SJSA1 (cell line): ENCODE data around the gene DAAM1. TPM values are rescaled to one million over a fixed set of nuclear protein-coding genes. Genes with fewer than 3 reads are reported as not detected.

Source experiments
- DNase-seq, 2 experiments: peaks; one replicate each; pipeline ENCODE4 v3.0.0-alpha.2; 2015 to 2020; ENCODE audit warnings: low spot score in 2 of 2, low read depth in 1 of 2
- H3K27ac ChIP-seq: fragments of 250-450 bp; sonication (Bioruptor Pico); 2 replicates; pipeline ENCODE4 v1.5.1; 2020; ENCODE audit warnings: mild to moderate bottlenecking, moderate library complexity
- H3K27me3 ChIP-seq: fragments of 250-450 bp; sonication (Bioruptor Pico); replicated peaks from 2 replicates; pipeline ENCODE4 v1.5.1; 2020; ENCODE audit warnings: mild to moderate bottlenecking, moderate library complexity
- H3K36me3 ChIP-seq: fragments of 250-450 bp; sonication (Bioruptor Pico); 2 replicates; pipeline ENCODE4 v1.5.1; 2020; ENCODE audit warnings: mild to moderate bottlenecking
- H3K4me1 ChIP-seq: fragments of 250-450 bp; sonication (Bioruptor Pico); replicated peaks from 2 replicates; pipeline ENCODE4 v1.6.1; 2021; ENCODE audit warnings: mild to moderate bottlenecking
- H3K4me3 ChIP-seq: fragments of 250-450 bp; sonication (Bioruptor Pico); 2 replicates; pipeline ENCODE4 v1.5.1; 2020; ENCODE audit warnings: mild to moderate bottlenecking
- H3K9me3 ChIP-seq: fragments of 250-450 bp; sonication (Bioruptor Pico); replicated peaks from 2 replicates; pipeline ENCODE4 v1.5.1; 2020; ENCODE audit warnings: mild to moderate bottlenecking
- total RNA-seq: library from RNA; depleted of rRNA; stranded (reverse); fragments of >200 nt; shearing (Covaris generic); gene quantifications from 2 replicates; pipeline ENCODE4 v1.2.3, GENCODE V29; 2014

The DAAM1 gene
- total RNA-seq, 1 experiment from 2014 or later, result 13.7 TPM

DNA sequence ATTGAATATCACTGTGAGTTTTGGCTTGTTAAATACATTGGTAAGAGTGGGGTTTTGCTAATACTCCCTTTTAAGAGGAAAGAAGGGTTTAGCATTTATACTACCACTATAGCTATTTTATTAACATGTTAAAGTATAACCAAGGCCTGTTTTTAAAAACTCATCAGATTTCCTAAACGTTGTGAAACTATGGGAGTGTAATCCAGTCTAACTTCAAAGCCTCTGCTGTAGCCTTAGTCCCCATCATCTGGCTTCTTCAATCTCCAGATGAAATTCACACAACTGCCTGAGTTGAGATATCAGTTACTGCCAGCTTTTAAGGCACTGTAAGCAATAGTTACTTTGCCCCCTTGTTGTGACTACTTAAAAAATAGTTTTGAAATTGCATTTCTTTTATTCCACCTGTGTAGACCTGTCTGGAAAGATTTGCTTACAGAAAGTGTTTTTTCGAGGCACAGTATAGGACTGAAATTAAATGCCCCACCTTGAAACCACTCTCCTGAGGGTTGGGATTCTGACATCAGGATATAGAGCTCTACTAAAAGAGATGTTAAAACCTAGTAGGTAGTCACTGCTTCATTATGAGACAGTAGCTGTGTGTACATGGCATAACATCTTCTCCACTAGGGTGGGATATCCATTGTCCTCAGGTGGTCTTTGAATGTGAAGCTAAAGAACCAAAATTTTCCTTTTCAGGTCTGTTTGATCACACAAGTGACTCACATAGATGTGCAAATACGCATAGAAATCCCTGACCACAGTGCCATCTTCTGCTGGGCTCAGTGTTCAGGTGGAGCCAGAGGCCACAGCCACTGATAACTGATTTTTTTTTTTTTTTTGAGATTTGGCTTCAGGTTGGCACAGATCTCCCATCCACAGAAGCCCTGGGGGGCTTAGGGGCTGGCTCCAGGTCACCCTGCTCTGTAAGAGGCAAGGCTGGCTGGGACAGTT is 125.5 kb downstream of the DAAM1 start:
- Histone ChIP-seq H3K4me3 (no peak overlapping the region), H3K27me3 (no peaks in the 10 kb centered on the region), H3K9me3 (no peaks in the 10 kb centered on the region), H3K27ac (no peak overlapping the region), H3K36me3 (no peaks in the 10 kb centered on the region), H3K4me1 (peaks cover 23% of the 10 kb centered on the region)
- DNase-seq, result no peak

DNA sequence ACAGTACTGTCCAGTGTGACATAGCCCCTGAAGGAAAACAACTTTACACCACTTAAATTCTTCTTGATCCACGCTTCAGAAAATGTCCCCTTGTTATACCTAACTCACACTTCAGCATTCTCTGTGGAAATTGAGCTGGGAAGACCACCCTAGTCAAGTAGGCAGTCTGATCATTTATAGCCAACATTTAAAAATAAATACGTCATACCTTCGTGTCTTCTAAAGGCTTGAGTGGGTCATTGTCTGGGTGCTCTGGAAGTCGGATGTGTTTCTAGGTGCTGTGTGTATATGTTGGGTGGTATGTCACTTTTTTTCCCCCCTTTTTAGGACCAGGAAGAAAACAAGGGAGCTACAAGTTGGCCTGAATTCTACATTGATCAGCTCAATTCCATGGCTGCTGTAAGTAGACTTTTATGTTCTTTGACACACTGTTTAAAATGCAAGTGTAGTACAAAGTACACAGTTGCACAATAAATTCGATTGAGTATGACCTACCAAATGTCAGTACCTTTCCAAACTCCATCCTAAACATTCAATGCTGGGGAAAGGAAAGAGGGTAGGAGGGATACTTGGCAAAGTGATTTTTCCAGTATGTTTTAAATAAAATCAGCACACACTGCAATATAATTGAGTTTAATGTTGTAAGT is 126.6 kb downstream of the DAAM1 start:
- H3K4me3 ChIP-seq, result no peak overlapping the region
- no peak overlapping the region for H3K27ac ChIP-seq
- H3K9me3 ChIP-seq, result no peaks in the 10 kb centered on the region
- no peaks in the 10 kb centered on the region for H3K27me3 ChIP-seq
- no peak for DNase-seq
- H3K36me3 ChIP-seq, result no peaks in the 10 kb centered on the region
- peaks cover 14% of the 10 kb centered on the region for H3K4me1 ChIP-seq

DNA sequence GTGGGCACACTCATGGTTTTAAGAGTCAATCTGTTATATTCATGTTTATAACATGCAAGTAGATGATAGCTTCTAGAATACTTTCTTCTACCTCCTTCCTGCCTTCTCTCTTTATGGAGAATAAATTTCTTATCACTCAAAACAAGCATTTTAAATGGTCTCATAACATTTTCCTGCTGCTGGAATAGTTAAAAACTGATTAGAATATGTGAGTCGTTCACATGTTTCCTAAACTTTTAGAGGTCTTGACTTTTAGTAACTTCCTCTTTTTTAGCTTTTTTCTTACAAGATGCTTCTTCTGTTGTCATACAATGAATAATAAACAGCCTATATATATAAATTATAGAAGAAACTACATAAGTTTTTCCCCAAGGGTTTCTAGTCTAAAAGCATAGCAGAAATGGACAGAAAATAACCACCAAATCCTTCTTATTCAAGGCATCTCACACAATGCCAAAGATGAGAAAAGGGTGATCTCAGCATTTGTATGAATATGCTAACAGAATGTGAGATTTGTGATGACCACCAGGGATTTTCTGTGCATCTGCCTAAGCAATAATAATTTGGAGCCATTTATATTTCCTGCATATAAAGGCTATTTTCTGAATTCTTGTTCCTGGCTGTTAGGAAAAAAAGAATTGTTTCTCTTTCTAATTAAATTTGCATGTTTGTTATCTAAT is 127.8 kb downstream of the DAAM1 start:
- Histone ChIP-seq H3K4me1 (peaks cover 11% of the 10 kb centered on the region), H3K4me3 (no peak overlapping the region), H3K36me3 (no peaks in the 10 kb centered on the region), H3K9me3 (no peaks in the 10 kb centered on the region), H3K27ac (no peak overlapping the region), H3K27me3 (no peaks in the 10 kb centered on the region)
- no peak for DNase-seq

DNA sequence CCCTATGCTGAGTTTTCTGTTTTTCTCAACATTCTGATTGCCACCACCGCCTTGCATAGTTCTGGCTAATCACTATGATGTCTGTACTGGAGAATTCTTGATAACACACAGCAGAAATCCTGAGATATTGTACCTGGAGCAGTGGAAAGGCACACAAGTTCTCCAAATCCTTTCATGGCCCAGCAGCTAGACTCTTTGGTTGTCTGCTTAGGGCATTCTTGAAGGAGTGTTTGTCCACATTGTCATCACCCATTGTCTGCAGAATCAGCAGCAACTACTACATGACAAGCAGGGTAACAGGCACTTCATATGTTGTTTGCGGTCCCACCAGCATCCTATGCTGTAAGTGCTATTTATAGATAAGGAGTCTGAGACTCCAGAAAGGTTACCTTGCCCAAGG is 128.9 kb downstream of the DAAM1 start:
- H3K27me3 ChIP-seq, result no peaks in the 10 kb centered on the region
- H3K9me3 ChIP-seq, result no peaks in the 10 kb centered on the region
- peaks cover 17% of the 10 kb centered on the region for H3K4me1 ChIP-seq
- no peak overlapping the region for H3K27ac ChIP-seq
- no peak for DNase-seq
- no peaks in the 10 kb centered on the region for H3K36me3 ChIP-seq
- H3K4me3 ChIP-seq, result no peak overlapping the region

DNA sequence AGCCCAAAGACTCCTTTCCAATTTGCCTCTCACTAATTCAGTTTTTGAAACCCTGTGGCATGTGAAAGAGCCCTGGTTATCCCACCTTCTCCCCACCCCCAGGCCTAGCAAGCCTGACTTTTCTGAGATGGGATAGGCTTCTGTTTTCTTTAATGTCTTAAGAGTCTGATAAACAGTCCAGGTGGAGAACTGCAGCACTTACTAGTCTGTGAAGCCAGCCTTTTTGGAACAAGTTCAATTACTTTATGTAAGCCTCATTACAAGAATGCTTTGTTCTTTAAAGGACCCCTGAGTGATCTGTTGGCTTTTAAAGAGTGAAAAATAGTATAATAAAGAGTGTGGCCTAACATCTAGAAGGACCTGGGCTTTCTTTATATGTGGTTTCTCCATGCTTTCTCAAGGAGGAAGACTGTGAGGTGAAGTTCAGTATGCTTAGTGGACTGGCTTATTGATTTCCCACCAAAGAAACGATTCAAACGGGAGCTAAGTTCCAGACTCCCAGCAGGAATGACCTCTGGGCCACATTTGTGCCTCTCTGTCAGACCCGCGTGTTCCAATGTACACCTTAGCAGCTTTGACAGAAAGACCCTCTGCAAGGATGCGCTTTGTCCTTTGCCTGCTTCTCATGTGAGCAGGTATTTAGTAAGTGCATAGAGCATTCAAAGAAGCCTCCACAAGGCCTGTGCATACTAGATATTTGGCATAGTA is 129.5 kb downstream of the DAAM1 start:
- DNase-seq, result no peak
- H3K27ac ChIP-seq, result no peak overlapping the region
- H3K27me3 ChIP-seq, result no peaks in the 10 kb centered on the region
- no peaks in the 10 kb centered on the region for H3K36me3 ChIP-seq
- peaks cover 17% of the 10 kb centered on the region for H3K4me1 ChIP-seq
- H3K9me3 ChIP-seq, result no peaks in the 10 kb centered on the region
- no peak overlapping the region for H3K4me3 ChIP-seq

DNA sequence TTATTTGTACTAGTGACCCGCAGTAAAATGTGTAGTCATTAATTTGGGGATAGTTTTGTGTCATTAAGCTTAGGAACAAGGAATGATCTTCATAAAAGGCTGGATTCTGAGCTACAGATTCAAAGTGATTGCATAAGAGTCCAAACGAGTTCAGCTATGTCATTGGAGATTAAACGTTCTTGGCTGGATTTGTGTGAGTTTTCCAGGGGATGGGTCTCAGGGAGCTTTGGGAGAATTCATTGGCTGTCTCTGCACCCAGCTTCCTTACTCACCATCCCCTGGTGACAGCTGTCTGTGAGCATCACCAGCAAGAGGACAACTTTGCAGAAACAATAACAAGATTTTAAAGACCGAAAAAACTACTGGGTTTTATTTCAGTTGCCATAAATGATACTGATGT is 130.4 kb downstream of the DAAM1 start:
- no peaks in the 10 kb centered on the region for H3K36me3 ChIP-seq
- no peaks in the 10 kb centered on the region for H3K27me3 ChIP-seq
- peaks cover 17% of the 10 kb centered on the region for H3K4me1 ChIP-seq
- no peak for DNase-seq
- no peak overlapping the region for H3K27ac ChIP-seq
- H3K4me3 ChIP-seq, result no peak overlapping the region
- H3K9me3 ChIP-seq, result no peaks in the 10 kb centered on the region

DNA sequence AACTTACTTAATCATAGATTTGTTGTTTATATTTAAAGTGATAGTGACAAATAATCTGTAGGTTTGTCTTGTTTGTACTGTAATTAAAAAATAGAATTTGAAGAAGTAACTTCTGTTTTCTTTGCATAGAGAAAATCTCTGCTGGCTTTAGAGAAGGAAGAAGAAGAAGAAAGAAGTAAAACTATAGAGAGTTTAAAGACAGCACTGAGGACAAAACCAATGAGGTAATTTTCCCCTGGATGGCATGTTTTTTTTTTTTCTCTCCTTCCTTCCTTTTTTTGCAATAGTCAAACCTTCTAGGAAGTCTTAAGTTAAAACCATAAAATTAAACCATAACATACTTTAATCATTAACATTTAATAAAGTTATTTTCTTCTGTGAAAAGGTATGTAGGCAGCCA is 131.9 kb downstream of the DAAM1 start:
- Histone ChIP-seq H3K9me3 (no peaks in the 10 kb centered on the region), H3K36me3 (no peaks in the 10 kb centered on the region), H3K4me3 (no peak overlapping the region), H3K27ac (peak overlapping the region; percentile 66), H3K4me1 (peaks cover 17% of the 10 kb centered on the region), H3K27me3 (no peaks in the 10 kb centered on the region)
- no peak for DNase-seq

DNA sequence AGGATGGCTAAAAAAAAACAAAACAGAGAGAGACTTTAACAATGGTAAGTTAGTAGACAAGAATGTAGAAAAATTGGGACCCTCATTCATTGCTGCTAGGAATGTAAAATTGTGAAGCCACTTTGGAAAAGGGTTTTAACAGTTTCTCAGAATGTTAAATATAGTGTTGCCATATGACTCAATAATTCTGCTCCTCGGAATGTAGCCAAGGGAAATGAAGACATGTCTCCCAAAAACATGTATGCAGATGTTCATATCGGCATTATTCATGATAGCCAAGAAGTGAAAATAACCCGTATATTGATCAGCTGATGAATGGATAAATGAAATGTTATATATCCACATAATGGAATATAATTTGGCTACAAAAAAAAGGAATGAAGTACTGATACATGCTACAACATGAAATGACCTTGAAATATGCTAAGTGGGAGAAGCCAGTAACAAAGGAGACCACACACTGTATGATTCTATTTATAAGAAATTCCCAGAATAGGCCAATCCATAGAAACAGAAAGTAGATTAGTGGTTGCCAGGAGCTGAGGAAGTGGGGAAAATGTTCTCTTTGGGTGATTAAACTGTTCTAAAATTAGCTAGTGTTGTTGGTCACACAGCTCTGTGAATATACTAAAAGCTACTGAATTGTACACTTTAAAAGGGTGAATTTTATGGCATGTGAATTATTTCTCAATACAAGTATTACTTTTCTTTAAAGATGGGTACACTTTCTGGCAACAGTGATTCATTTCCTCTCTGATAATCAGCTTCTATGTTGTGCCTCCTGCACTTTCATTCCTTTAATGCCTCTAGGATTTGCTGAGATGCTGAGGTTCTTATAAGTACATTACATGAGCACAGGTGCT is 132.5 kb downstream of the DAAM1 start:
- H3K27ac ChIP-seq, result peak overlapping the region; percentile 66
- H3K36me3 ChIP-seq, result peaks cover 5% of the 10 kb centered on the region; the same call in 1 of the 2 replicates
- H3K27me3 ChIP-seq, result no peaks in the 10 kb centered on the region
- no peaks in the 10 kb centered on the region for H3K9me3 ChIP-seq
- peak in 1 of 2 experiments; percentile 74 for DNase-seq
- H3K4me3 ChIP-seq, result no peak overlapping the region
- H3K4me1 ChIP-seq, result peaks cover 17% of the 10 kb centered on the region

DNA sequence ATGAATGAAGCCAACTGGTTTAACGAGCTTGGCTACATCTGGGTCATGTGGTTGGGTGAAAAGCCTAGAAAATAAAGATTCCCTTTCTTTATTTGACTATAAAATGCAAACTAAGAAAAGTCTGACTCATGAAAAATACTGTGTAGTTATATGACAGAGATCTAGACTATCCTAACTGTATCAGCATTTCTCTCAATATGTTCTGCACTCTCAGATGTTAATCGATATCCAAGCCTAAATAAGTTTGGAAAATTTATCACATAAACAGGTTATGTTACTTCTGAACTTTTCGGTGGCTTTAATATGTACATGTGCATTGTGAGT is 133.1 kb downstream of the DAAM1 start:
- H3K4me3 ChIP-seq, result no peak overlapping the region
- no peaks in the 10 kb centered on the region for H3K27me3 ChIP-seq
- H3K27ac ChIP-seq, result peak overlapping the region; percentile 66
- H3K4me1 ChIP-seq, result peaks cover 17% of the 10 kb centered on the region
- no peaks in the 10 kb centered on the region for H3K9me3 ChIP-seq
- DNase-seq, result no peak
- peaks cover 5% of the 10 kb centered on the region; the same call in 1 of the 2 replicates for H3K36me3 ChIP-seq

DNA sequence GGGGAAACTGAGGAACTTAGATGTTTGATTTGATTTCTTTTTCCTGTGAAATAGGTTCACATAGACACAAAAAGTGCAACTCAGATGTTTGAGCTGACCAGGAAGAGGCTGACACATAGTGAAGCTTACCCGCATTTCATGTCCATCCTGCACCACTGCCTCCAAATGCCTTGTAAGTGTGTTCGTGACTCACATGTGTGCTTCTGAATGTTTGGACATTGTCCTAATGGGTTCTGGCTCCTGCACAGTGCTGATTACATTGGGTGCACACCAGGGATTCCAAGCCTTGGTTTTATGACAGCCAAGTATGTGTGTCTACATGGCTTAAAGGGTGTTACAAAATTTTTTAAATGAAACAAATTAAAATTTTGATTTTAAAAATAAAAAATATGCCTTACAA is 137.4 kb downstream of the DAAM1 start:
- Histone ChIP-seq H3K4me3 (no peak overlapping the region), H3K36me3 (peaks cover 5% of the 10 kb centered on the region; the same call in 1 of the 2 replicates), H3K4me1 (peaks cover 12% of the 10 kb centered on the region), H3K9me3 (no peaks in the 10 kb centered on the region), H3K27me3 (no peaks in the 10 kb centered on the region), H3K27ac (no peak overlapping the region)
- DNase-seq, result no peak

DNA sequence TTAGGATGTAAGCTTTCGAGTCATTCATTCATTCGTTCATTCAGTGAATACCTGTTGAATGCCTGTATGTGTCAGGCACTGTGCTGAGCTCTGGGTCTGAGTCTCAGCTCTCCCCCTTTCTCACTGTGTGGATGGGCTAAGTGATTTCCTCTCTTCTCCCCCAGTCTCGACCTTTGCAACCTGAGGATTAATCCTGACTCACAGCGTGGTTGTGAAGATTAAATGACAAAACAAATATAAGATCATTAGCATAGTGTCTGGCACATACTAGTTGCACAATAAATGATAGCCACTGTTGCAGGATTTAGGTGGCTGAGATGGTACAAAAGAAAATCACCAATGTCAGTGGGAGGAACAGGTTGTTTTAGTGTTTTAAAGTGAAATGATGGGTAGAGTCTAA is 140.0 kb downstream of the DAAM1 start:
- H3K9me3 ChIP-seq, result no peaks in the 10 kb centered on the region
- no peak overlapping the region for H3K27ac ChIP-seq
- peaks cover 6% of the 10 kb centered on the region for H3K36me3 ChIP-seq
- no peak overlapping the region for H3K4me3 ChIP-seq
- H3K4me1 ChIP-seq, result peaks cover 8% of the 10 kb centered on the region
- no peak for DNase-seq
- H3K27me3 ChIP-seq, result no peaks in the 10 kb centered on the region

DNA sequence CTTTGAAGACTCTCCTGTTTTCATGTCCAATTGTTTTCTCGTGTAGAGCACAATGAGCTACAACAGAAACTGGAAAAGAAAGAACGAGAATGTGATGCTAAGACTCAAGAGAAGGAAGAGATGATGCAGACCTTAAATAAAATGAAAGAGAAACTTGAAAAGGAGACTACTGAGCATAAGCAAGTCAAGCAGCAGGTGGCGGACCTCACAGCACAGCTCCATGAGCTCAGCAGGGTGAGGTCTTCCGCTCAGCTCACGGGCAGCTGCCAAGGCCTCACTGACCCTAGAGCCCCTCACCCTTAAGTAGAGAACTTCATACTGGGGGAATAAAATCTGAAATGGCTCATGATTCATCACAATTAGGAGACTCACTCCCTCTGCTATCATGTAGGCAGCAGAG is 142.0 kb downstream of the DAAM1 start:
- Histone ChIP-seq H3K4me1 (peaks cover 8% of the 10 kb centered on the region), H3K36me3 (peaks cover 10% of the 10 kb centered on the region), H3K9me3 (no peaks in the 10 kb centered on the region), H3K4me3 (no peak overlapping the region), H3K27me3 (no peaks in the 10 kb centered on the region), H3K27ac (no peak overlapping the region)
- no peak for DNase-seq

DNA sequence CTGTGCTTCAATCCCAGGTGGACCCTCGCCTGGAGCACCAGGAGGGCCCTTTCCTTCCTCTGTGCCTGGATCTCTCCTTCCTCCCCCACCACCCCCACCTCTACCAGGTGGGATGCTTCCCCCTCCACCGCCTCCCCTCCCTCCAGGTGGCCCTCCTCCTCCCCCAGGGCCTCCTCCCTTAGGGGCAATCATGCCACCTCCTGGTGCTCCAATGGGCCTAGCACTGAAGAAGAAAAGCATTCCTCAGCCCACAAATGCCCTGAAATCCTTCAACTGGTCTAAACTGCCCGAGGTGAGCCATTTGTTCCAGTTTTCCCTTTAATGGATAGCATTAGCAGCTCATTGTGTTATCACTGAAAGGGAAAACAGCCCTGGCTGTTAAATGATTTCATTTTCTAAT is 142.8 kb downstream of the DAAM1 start:
- H3K4me1 ChIP-seq, result peaks cover 8% of the 10 kb centered on the region
- no peak overlapping the region for H3K27ac ChIP-seq
- no peaks in the 10 kb centered on the region for H3K9me3 ChIP-seq
- H3K27me3 ChIP-seq, result no peaks in the 10 kb centered on the region
- no peak overlapping the region for H3K4me3 ChIP-seq
- no peak for DNase-seq
- H3K36me3 ChIP-seq, result peaks cover 5% of the 10 kb centered on the region; the same call in 1 of the 2 replicates
